ENCODE measurements around the gene RNF19B.

DNA sequence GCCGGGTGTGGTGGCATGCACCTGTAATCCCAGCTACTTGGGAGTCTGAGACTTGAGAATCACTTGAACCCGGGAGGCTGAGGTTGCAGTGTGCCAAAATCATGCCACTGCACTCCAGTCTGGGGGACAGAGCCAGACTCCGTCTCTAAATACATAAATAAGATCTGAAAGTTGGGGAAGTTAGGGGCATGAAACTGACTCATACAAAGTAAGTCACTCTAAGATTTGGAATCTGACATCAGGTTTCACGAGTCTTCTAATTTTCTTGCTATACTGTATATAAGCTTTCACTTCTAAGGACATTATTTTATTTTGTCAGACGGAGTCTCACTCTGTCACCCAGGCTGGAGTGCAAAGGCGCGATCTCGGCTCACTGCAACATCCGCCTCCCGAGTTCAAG lies 30.1 kb downstream of the RNF19B start:
- TF ChIP-seq POLR2AphosphoS5 (IDR thresholded peaks at IDR 0.05; ENCODE audit: low read depth, low read length) (no peak), POLR2A (IDR thresholded peaks at IDR 0.05; ENCODE audit: low read depth, low read length) (no peak), PAX5 (IDR thresholded peaks at IDR 0.05; ENCODE audit: insufficient read depth, low read length, severe bottlenecking) (no peak), POU2F2 (IDR thresholded peaks at IDR 0.05; ENCODE audit: low read depth, low read length) (no peak), SPI1 (IDR thresholded peaks at IDR 0.05; ENCODE audit: low read depth, low read length) (no peak), TAF1 (IDR thresholded peaks at IDR 0.05; ENCODE audit: low read depth, low read length) (no peak)

Data from GM12891 (cell line).